ENCODE measurements around the gene GUCA1A.
A peak's percentile ranks its signal among the peaks of the same experiment; 100 is the strongest.
"Not testable (repeated sequence)": the region's sequence is repeated elsewhere in the genome, so short reads cannot be mapped to it uniquely, and the experiment has no call there.

The GUCA1A gene

GRCh38 chr6:42203183-42203582 lies 30.0 kb downstream of the GUCA1A start:
- H3K27ac Mint-ChIP-seq: no peak overlapping the region
- peaks cover 9 to 11% of the 10 kb centered on the region in 2 donors for H3K9me3 Mint-ChIP-seq
- H3K4me3 Mint-ChIP-seq: no peak overlapping the region
- no peak for ATAC-seq
- no peaks in the 10 kb centered on the region for H3K27me3 Mint-ChIP-seq
- peaks cover 9% of the 10 kb centered on the region for H3K4me1 Mint-ChIP-seq
- no peak for DNase-seq

- H3K4me1 Mint-ChIP-seq: peaks cover 9% of the 10 kb centered on the region
- no peaks in the 10 kb centered on the region for H3K27me3 Mint-ChIP-seq
- peaks cover 7 to 10% of the 10 kb centered on the region in 2 donors for H3K9me3 Mint-ChIP-seq
- ATAC-seq: no peak
- H3K27ac Mint-ChIP-seq: no peak overlapping the region
- no peak for DNase-seq
- no peak overlapping the region for H3K4me3 Mint-ChIP-seq
Observed at GRCh38 chr6:42204768-42205282, 31.7 kb downstream of the GUCA1A start.

DNA sequence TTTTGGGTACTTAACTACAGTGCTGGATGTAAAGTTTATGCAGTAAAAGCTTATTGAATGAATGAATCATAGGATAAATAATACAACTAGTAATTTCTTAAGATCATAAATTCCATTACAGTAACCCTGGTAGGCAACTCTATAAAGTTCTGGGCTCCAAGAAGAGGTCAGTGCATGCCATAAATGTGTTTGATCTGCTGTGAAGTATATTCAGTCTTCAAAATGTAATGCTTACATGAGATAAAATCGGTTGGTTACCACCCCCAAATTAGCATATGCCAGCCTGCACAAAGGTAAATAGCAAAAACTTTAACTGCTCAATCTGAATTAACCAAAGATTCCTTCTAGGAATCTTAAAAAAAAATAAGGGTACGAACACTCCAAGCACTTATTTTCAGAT lies 34.4 kb downstream of the GUCA1A start:
- not testable (repeated sequence) for H3K4me1 Mint-ChIP-seq, H3K4me3 Mint-ChIP-seq, H3K9me3 Mint-ChIP-seq, DNase-seq, H3K27ac Mint-ChIP-seq, H3K27me3 Mint-ChIP-seq, ATAC-seq

DNA sequence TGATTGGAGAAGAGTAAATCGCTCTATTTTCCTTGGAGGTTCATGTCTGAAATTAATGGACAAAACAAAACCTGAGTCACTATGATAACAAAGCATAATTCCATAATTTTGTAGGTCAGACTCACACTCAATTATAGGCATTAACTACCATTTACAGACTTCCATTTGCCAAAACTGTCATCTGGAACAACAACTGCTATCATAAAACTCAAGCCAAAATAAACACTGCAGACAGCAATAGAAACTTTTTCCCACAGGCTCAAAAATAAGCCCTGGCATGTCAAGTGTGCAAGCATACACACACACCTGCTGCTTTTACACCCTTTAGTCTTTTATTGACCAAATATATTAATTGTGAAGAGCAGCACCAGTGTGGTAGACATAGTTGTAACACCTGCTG lies 37.4 kb downstream of the GUCA1A start:
- peaks cover 6% of the 10 kb centered on the region for H3K4me1 Mint-ChIP-seq
- DNase-seq: no peak
- H3K9me3 Mint-ChIP-seq: no peaks in the 10 kb centered on the region
- ATAC-seq: no peak
- no peaks in the 10 kb centered on the region for H3K27me3 Mint-ChIP-seq
- H3K27ac Mint-ChIP-seq: no peak overlapping the region
- H3K4me3 Mint-ChIP-seq: no peak overlapping the region

- no peak for ATAC-seq
- Mint-ChIP-seq H3K27ac (peak overlapping the region in 1 of 2 donors; percentile 34), H3K9me3 (no peaks in the 10 kb centered on the region), H3K4me1 (peaks cover 17% of the 10 kb centered on the region), H3K4me3 (no peak overlapping the region), H3K27me3 (no peaks in the 10 kb centered on the region)
- DNase-seq: no peak
Observed at GRCh38 chr6:42211726-42212125, 38.6 kb downstream of the GUCA1A start.

DNA sequence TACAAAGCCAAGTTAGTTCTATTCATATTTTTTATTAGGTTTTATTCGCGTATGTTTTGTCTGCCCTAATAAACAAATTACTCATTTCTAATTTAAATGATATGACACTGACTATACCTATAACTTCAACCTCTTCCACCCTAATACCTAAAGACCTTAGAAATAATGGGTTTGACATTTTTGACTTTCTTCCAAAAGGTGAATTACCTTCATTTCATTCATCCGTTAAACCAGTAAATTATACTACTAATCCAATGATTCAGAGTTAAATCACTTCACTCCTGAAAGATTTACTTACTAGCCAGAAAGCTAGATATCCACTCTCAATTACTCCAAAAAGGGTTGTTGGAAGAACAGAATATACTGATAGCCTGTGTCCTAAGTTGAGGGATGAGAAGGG lies 39.3 kb downstream of the GUCA1A start:
- no peaks in the 10 kb centered on the region for H3K27me3 Mint-ChIP-seq
- peaks cover 20% of the 10 kb centered on the region for H3K4me1 Mint-ChIP-seq
- no peak for ATAC-seq
- H3K4me3 Mint-ChIP-seq: no peak overlapping the region
- DNase-seq: no peak
- no peaks in the 10 kb centered on the region for H3K9me3 Mint-ChIP-seq
- H3K27ac Mint-ChIP-seq: no peak overlapping the region

- H3K27me3 Mint-ChIP-seq, H3K27ac Mint-ChIP-seq, DNase-seq, ATAC-seq, H3K9me3 Mint-ChIP-seq: not testable (repeated sequence)
- H3K4me3 Mint-ChIP-seq: peak overlapping the region; percentile 79
- H3K4me1 Mint-ChIP-seq: peaks cover 33% of the 10 kb centered on the region
Observed at GRCh38 chr6:42216495-42216894, 43.3 kb downstream of the GUCA1A start.

GRCh38 chr6:42217157-42217518 lies 44.0 kb downstream of the GUCA1A start:
- Mint-ChIP-seq H3K9me3 (no peaks in the 10 kb centered on the region), H3K27me3 (no peaks in the 10 kb centered on the region), H3K27ac (peak overlapping the region; percentile 97 to 99), H3K4me3 (peak overlapping the region; percentile 88 to 99), H3K4me1 (peaks cover 33% of the 10 kb centered on the region)
- ATAC-seq (no peak), DNase-seq (no peak)

DNA sequence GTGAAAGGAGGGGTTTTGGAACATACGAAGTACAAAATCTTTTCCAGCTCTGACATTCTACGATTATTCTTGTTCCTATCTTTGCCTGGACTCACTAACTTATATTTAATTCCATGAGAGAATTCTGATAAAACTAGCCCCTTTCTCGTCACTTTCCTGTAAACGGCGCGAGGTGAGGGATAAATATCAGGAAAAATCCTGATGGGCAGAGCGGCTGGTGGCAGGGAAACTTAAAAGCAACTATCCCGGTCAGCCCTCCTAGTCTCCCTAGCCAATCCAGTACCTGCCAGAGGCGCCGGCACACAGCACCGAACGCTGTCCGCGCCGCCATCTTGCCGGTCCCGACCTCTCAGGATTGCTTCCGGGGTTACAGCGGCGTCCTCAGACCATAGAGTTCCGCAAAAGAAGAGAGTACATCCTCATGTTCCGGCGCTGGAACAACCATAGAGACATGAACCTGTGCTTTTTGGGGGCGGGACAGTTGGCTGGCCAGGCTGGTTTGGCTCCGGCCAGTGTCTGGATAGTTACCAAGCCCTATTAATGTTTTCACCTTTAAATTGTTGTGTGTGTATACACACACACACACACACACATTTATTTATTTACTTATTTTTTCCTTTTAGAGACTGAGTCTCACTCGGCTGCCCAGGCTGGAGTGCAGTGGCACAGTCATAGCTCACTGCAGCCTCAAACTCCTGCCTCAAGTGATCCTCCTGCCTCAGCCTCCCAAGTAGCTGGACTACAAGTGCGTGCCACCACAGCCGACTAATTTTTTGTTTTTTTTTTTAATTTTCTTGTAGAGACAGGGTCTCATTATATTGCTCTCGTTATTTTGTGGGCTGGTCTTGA lies 44.6 kb downstream of the GUCA1A start, which contains the start of gene MRPS10:
MRPS10 (minus strand) TSS at position 343 of the 849 bp plus-strand sequence; CDS start at position 331, 12 bp downstream.
- Mint-ChIP-seq H3K9me3 (no peaks in the 10 kb centered on the region), H3K27ac (peak within 1 kb of the TSS; percentile 97 to 99), H3K27me3 (no peaks in the 10 kb centered on the region), H3K4me1 (peaks cover 33% of the 10 kb centered on the region), H3K4me3 (peak within 1 kb of the TSS; percentile 88 to 99)
- ATAC-seq: peak; percentile 100
- DNase-seq: peak; percentile 85 to 92

DNA sequence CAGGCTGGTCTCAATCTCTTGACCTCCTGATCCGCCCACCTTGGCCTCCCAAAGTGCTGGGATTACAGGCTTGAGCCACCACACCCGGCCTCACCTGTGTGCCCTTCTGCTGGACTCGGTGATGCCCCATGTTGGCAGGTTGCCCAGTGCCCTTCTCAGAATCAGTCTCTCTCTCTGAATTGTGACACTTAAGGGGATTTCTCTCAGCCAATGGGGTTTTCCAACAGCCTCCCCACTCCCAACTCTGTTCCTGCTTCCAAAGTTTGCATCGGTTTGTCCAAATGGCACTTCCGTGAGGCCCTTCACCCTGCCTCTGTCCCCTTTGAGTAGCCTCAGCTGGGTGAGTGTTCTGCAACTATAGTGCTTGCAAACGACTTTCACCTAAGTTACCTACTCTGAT lies 47.6 kb downstream of the GUCA1A start:
- Mint-ChIP-seq H3K4me3 (no peak overlapping the region), H3K27me3 (no peaks in the 10 kb centered on the region), H3K4me1 (peaks cover 37% of the 10 kb centered on the region), H3K9me3 (no peaks in the 10 kb centered on the region), H3K27ac (no peak overlapping the region)
- ATAC-seq (no peak), DNase-seq (no peak)

GRCh38 chr6:42221546-42221945 lies 48.4 kb downstream of the GUCA1A start:
- DNase-seq: no peak
- no peak overlapping the region for H3K27ac Mint-ChIP-seq
- no peak for ATAC-seq
- H3K4me1 Mint-ChIP-seq: peaks cover 29% of the 10 kb centered on the region
- H3K4me3 Mint-ChIP-seq: no peak overlapping the region
- no peaks in the 10 kb centered on the region for H3K9me3 Mint-ChIP-seq
- no peaks in the 10 kb centered on the region for H3K27me3 Mint-ChIP-seq

- Mint-ChIP-seq H3K27me3 (no peaks in the 10 kb centered on the region), H3K9me3 (no peaks in the 10 kb centered on the region), H3K4me1 (peaks cover 25% of the 10 kb centered on the region), H3K4me3 (no peak overlapping the region), H3K27ac (no peak overlapping the region)
- ATAC-seq: no peak
- no peak for DNase-seq
Observed at GRCh38 chr6:42222448-42222847, 49.3 kb downstream of the GUCA1A start.

DNA sequence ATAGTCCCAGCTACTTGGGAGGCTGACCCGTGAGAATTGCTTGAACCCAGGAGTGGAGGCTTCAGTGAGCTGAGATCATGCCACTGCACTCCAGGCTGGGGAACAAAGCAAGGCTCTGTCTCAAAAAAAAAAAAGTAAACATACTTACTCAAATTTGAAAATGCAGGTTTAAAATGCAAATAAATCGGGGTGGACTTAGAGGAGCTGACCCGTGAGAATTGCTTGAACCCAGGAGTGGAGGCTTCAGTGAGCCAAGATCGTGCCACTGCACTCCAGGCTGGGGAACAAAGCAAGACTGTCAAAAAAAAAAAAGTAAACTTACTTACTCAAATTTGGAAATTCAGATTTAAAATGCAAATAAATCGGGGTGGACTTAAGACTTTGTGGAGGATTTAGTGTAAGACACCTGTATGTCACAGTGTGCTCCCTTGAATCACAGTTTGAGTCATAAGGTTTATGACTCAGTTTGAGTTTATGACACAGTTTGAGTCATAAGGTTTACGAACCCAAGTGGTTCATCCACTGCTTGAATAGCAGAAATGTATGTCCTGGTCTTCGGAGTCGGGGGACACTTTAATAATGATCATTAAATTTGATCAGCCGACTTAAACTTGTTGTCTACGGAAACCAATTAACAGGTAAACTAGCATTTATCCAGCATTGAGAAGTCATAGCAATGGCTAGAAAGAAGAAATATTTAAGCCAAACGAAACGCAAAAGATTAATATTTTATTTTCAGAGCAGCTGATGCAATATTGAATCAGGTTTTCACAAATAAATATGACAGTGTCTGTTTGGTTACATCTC lies 51.3 kb downstream of the GUCA1A start:
- ATAC-seq (peak; percentile 100), DNase-seq (peak; percentile 14 to 25)
- Mint-ChIP-seq H3K27me3 (no peaks in the 10 kb centered on the region), H3K4me3 (peak overlapping the region in 1 of 2 donors; percentile 69), H3K27ac (peak overlapping the region; percentile 97 to 98), H3K4me1 (peaks cover 20% of the 10 kb centered on the region), H3K9me3 (no peaks in the 10 kb centered on the region)

DNA sequence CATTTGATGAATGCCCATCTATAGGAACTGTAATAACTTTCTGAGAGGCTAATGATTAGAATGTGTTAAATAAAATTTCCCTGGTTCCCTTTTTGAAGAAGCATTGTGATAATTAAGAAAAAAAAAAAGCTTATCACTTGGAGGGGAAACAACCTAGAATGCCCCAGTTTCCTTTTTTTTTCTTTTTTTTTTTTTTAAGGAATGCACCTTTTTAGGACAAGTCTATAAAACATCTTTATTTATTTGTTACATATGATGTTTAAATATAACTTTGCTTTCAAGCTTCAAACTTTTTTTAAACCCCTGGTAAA lies 51.8 kb downstream of the GUCA1A start:
- ATAC-seq: no peak
- no peak overlapping the region for H3K4me3 Mint-ChIP-seq
- H3K9me3 Mint-ChIP-seq: no peaks in the 10 kb centered on the region
- peak overlapping the region; percentile 97 to 98 for H3K27ac Mint-ChIP-seq
- no peak for DNase-seq
- H3K4me1 Mint-ChIP-seq: peaks cover 20% of the 10 kb centered on the region
- H3K27me3 Mint-ChIP-seq: no peaks in the 10 kb centered on the region

- Mint-ChIP-seq H3K27ac (peak overlapping the region in 1 of 2 donors; percentile 97), H3K27me3 (no peaks in the 10 kb centered on the region), H3K4me1 (peaks cover 20% of the 10 kb centered on the region), H3K9me3 (no peaks in the 10 kb centered on the region), H3K4me3 (no peak overlapping the region)
- no peak for DNase-seq
- no peak for ATAC-seq
Observed at GRCh38 chr6:42225419-42225818, 52.3 kb downstream of the GUCA1A start.

DNA sequence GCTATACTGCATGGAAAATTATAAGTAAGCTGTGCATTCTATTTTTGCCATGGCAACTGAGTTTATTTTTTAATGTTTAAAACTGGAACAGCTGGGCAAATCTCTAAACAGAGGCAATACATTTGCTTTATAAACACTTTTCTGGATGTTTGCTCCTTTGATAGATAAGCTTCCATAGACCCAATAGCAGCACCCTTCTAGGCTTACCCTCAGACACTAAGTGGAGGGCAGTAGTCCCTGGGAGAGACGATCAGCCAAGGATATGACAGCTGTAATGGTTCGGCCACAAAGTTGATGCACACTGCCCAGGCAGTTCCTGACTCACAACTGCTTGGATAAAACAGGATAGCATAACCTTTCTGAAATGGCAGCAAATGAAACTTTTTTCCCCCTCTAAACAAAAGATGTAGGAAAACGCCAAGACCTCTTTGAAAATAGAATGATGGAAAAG lies 53.0 kb downstream of the GUCA1A start:
- Mint-ChIP-seq H3K9me3 (no peaks in the 10 kb centered on the region), H3K27ac (no peak overlapping the region), H3K27me3 (no peaks in the 10 kb centered on the region), H3K4me3 (no peak overlapping the region), H3K4me1 (peaks cover 12% of the 10 kb centered on the region)
- DNase-seq (no peak), ATAC-seq (no peak)
